Measurements from ENCODE around the gene ASAH2.

GRCh38 chr10:50295367-50295766 lies 44.1 kb upstream of the ASAH2 start:
- TF ChIP-seq CTCF (IDR thresholded peaks at IDR 0.05) (no peak), POLR2A (IDR thresholded peaks at IDR 0.05) (no peak)
